Measurements from ENCODE around the gene PLEKHM3.

Gene PLEKHM3

DNA sequence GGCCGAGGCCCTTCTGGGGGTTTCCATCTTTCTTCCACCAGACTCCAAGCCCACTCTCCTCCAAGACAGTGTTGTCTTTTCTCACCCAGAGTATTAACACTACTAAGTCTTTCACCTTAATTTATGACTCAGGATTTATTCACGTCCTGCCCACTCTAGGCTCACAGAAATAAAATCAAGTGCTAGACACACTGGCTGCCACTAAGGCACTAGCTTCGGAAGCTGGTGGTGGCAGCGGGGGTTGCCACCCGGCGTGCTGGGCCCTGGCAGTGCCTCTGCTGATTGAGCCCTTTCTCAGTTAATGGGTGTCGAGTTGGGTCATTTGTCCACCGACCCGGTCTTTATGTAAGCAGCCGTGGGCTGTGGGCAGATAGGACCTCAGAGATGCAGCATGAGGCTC, 162.0 kb downstream of the PLEKHM3 start:
- no peak for DNase-seq (ENCODE audit: low read depth in 2 of 2)

DNA sequence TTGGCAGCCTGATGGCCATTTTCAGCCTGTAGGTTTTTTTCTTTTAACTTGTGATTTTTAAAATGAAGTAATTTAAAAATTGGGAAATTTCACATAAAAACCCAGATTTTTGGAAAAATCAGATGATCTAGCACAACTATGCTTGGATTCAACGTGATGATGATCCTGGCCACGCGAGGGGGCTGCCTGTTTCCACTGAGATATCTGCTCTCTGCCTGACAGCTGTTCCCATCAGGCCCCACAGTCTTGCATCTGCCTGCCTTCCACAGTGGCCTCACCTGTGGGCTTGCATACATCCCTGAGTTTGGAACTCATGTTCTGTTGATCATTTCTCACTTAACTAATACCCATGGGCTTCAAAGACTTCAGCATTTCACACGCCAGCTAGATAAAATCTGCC, 163.5 kb downstream of the PLEKHM3 start:
- no peak for DNase-seq (ENCODE audit: low read depth in 2 of 2)

DNA sequence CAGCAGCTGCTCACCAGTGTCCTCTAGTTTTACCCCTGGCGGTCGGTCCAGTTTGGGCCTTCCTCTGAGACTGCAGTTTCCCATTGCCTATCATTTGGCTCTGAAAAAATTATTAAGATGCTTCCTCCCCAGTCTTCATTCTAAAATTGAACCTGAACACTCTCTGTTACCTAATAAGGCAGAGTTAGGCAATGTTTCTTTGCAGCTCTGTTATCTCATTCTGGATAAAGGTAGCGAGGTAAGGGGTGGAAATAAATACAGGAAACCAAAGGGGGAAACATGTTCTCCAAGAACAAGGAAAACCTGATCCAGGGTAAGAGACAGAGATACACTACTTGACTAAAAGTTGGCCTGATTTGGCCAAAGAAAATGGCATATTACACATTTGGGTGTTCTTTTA, 164.6 kb downstream of the PLEKHM3 start:
- no peak for DNase-seq (ENCODE audit: low read depth in 2 of 2)

DNA sequence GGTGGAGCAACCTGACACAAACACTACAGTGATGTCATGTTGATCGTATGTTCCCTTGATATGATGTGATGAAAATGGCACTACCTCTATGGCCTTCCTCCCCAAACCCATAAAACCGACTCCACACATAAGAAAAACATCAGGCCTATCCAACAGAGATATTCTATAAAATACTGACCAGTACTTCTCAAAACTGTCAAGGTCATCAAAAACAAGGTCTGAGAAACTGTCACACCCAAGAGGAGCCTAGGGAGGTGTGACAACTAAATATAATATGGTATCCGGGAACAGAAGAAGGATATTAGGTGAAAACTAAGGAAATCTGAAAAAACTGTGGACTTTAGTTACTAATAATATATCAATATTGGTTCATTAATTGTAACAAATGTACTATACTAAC, 169.7 kb downstream of the PLEKHM3 start:
- DNase-seq (ENCODE audit: low read depth in 2 of 2), result no peak

DNA sequence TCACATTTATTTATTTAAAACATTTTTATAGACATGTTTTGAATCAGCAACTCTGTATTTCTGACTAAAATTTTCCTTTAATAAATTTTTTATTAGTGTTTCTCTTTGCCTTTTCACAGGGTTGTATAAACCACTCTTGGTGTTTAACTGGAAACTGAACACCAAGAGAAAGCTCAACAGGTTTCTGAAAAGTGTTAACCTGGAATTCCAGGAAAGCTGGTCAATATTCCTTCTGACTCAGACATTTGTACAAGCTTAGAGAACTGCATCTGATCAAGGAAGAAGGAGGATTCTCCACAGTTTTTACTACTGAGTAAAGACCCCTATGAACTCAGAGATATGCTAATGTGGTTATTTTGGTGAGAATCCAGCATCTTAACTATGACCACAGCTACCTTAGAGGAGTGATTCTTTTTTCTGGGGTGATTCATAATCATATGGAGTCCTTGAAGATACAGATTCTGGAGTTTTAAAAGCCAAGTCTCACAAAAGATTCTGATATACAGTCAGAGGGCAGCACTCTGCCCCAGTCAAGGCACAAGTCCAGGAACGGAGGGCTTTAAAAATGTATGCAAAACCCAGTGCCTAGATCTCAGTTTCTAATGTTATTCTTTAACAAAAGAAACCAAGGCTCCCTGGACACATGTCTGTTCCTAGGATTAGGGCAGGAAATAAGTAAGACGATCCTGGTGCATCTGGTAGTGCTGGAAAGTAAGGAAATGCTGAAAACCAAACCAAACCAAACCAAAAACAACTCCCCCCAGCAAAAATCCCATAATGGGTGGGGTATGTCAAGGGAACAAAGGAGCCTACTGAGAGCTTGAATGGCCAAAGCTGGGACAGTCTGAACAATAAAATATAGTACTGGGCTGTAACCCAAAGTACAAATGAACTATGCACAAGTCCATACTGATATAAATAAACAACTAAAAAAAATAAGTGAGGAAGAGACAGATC, 170.6 kb downstream of the PLEKHM3 start:
- DNase-seq (ENCODE audit: low read depth in 2 of 2), result peak; percentile 58 to 59

DNA sequence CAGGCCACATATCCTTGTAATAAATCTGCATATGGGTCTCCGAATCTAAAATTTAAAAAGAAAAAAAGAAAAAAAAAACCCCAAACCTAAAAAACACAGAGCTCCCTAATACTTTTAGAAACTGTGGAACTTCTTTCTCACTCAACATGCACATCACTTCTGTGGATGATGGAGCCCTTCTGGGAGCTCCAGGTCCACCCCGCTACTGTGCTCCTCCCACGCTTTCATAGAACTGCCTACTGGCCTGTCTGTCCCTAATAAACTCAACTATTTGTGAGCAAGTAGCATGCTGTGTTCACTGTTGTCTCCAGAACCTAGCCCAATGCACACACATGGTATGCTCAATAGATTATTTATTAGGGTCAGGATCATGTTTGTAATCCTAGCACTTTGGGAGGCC, 172.5 kb downstream of the PLEKHM3 start:
- DNase-seq (ENCODE audit: low read depth in 2 of 2), result no peak

DNA sequence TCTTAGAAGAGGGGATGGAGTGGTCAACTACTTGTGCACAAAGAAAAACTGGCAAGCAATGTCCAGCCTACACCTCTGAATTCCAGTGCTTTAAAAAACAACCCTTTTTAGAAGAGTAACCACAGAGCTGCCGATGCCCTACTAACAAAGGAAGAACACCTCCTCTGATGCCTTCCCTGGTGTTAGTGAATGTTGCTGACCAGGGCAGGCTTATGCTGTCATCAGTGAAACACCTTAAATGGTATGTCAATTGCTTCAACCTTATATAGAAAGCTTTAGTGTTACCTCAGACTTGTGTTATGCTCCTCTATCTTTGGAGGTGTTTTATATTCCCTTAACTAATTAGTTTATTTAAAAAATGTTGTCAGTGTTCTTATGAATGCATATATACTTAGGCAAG, 175.9 kb downstream of the PLEKHM3 start:
- DNase-seq (ENCODE audit: low read depth in 2 of 2), result no peak

DNA sequence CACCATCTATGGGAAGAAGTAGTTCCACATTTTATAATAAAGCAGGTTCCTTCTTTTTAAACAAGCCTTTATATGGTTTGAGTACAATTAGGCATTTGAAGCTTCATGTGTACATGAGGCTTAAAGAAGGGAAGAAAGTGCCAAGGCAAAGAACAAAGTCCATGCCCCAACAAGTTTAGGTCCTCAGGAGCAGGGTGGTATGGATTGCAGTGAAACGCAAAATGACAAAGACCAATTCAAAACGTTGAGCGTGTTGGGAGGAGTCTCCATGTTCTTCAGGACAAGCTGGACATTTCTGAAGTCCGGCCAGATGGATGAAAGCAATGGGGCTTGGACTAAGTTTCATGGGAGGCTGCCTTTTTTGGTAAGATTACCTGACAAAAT, 176.8 kb downstream of the PLEKHM3 start:
- no peak for DNase-seq (ENCODE audit: low read depth in 2 of 2)

DNA sequence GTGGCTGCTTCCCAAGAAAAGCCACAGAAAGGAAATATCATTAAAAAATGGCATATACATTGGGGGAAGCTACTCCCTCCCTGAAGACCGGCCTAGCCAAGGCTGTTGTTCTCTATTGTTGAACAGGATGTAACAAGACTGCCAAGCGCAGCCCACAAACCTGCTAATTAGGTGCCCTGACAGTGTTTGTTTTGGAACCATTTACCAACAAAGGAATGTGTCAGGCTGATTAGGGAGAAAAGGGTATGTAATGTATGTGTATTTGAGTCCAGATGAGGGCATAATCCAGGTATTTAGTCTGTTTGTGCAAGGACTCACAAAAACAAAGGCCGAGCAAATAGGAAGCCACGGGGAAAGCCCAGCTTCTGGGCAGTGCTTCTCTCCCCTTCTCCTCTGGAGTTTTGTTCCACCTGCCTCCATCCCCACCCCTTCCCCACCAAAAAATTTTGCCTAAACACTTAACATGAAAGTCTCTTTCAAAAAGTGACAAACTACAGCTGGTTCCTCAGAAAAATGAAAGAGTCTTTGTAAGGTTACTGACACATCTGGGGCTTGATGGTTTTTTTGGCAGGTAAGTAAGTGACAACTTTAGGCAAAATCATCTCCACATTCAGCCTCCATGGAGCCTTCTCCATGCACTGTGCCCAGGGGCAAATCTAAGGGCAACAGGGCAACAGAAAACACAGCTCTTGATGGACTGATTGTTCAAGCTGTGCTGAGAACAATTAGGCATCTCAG, 177.4 kb downstream of the PLEKHM3 start:
- no peak for DNase-seq (ENCODE audit: low read depth in 2 of 2)

DNA sequence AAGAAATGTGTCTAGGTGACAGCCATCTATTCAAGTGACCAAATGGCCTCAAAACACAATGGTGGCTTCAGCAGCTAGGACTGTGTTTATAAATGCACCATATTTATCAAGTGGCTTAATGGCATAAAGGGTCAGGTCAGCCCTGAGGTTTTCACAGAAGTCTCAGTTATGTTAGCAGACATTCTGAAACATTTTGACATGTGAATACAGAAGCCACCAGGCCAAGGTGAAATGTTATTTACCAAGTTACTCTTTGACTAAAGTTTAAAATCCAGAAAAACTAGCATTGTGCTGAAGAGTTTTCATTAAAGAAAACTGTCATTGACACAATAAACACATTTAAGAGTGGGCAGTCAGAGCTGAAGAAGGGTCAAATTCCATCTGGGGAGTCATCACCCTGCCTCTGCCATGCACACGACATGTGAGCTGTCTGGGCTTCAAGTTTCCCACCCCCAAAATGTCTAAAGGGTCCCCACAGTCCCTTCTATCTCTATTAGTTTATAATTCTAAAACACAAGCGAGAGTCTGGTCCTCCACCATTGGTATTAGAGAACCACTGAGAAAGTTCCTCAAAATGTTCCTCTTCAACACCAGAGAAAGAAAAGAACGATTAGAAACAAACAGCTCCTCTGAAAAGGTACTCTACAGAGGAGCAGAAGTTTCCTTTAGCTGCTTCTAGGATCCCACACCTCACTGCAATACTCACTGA, 178.1 kb downstream of the PLEKHM3 start:
- no peak for DNase-seq (ENCODE audit: low read depth in 2 of 2)

DNA sequence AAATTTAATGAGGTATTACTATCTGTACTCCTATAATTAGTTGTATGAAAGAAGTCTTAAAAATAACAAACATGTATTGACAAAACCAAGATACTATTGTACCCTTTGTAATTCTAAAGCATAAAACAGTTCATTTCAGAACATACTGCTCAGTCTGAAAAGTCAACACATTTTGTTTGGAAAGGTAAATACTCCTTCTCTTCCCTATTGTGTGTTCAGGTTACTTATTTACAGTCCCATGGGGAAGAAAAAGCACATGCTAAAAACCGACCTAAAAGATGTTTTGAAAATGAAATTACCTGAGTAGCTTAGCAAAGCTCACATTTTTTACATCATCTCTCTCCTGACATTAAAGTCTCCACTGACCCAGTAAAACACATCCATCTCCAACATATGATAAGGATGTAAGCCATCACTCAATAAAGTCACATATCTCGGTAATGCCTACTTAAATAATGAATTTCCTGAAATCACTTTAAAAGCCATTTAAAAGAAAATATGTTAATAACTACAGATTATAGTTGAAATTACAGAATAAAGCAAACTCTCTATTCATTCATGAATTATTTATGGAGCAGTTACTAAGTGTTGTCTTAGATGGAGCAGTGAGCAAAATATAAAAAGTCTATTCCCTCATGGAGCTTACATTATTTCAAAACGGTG, 180.0 kb downstream of the PLEKHM3 start:
- DNase-seq (ENCODE audit: low read depth in 2 of 2), result no peak

DNA sequence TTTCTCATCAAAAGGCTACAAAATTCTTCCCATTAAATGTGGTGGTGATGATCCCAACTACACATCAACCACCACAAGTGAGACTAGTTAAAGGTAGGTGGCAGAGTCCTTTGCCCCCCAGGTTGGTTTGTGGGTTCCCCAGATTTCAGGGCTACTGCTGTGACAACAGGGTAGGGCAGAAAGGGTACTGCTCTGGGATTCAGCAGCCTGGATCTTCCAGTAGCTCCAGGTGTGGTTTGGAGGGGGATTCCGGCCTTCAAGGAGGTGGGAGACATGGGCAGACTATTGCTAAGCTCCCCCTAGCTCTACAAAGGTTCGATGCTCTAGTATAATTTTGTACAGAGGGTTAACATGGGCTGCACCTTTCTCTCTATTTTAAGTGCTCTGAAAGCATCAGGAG, 180.7 kb downstream of the PLEKHM3 start:
- DNase-seq (ENCODE audit: low read depth in 2 of 2), result no peak

DNA sequence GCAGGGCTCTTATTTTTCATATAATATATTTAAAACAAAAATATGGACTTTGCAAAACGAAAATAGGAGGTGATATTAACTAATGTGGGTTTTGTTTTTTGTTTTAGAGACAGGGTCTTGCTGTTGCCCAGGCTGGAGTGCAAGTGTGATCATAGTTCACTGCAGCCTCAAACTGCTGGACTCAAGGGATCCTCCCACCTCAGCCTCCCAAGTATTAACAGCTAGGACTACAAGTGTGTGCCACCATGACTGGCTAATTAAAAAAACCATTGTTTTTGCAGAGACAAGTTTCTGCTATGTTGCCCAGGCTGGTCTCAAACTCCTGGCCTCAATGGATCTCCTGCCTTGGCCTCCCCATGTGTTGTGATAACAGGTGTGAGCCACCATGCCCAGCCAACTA, 185.2 kb downstream of the PLEKHM3 start:
- DNase-seq (ENCODE audit: low read depth in 2 of 2), result no peak

DNA sequence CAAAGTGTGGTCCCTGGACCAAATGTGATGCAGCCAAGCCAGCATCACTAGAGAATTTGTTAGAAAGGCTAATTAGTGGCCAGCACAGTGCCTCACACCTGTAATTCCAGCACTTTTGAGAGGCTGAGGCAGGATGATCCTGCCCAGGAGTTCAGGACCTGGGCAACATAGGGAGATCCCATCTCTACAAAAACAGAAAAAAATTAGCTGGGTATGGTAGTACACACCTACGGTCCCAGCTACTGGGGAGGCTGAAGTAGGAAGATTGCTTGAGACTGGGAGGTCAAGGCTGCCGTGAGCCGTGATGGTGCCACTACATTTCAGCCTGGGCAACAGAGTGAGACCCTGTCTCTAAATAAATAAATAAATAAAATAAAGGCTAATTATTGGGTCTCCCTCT, 185.8 kb downstream of the PLEKHM3 start:
- DNase-seq (ENCODE audit: low read depth in 2 of 2), result no peak

DNA sequence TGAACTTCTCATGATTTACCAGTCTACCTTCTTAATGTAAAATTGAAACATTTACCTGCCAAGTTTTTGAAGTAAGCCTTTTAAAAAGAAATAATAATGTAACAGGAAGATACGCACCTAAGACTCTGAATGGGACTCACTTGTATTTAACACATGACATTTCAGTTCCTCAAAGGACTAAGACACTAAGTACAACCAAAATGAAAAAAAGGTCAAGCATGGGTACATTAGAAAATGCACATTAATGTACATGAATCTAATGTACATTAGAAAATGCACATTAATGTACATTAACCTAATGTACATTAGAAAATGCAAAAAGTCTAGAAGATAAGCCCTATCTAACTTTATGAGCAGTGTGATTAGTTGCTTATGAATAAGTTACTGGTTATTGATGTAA, 186.3 kb downstream of the PLEKHM3 start:
- DNase-seq (ENCODE audit: low read depth in 2 of 2), result no peak

DNA sequence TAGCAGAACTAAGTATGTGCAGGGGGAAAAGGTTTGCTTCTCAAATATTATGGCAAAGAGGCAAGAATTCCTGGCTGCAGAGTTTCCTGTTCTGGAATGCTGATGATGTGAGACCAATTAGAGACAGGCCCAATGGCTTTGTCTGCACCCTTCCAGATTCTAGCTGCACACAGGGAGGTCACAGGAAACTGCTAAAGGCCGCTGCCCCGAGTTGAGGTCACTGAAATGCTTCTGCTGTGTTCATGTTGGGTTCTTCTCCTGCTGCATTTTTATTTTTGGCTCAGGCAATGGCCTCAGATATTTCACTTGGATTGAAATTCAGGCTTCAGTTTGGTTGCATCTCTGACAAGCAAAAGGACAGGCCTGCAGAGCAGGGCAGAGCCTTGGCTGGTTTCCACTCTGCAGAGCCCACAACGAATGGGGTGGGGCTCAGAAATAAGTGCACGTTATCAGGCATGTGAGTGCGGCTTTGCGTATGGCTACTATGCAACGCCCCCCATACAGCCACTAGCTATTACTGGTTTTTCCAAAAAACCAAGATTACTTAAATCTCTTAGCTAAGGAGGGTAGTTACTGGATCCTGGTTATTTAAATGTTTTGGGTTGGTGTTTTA, 188.7 kb downstream of the PLEKHM3 start:
- no peak for DNase-seq (ENCODE audit: low read depth in 2 of 2)

DNA sequence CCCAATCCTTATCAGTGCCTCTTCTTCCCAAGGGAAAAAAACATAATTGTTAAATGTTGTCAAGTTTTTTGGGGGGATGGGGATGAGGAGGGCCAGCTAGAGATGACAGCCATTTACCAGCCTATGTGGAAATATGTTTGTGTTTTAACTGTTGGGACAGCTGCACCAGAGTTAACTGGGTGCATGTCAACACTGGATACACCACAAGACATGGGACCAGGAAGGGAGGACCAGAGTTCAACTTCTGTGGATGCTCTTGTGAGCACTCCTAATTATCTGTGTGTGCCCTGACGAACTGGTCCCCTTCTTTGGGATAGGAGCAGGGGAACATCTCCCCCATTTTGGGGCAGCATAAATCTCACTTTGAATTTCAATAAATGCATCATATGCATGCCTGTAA, 189.5 kb downstream of the PLEKHM3 start:
- DNase-seq (ENCODE audit: low read depth in 2 of 2), result no peak

DNA sequence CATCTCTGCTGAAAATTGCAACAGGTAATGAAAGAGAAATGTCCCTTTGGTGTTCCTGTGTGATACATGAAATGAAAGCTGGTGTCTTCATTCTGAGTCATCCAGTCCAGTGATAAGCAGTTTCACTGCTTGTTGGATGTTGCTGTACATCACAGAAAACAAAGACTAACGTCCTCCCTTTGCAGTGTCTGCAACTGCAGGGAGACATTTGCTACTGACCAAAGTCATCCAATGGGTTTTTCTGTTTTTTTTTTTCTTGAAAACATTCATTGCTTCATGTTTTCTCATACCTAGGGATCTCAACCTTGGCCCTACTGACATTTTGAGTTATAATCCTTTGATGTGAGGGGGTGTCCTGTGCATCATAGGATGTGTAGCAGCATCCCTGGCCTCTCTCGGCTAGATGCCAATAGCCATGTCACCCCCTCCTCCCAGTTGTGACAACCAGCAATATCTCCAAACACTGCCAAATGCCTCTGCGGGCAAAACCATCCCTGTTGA, 192.0 kb downstream of the PLEKHM3 start:
- no peak for DNase-seq (ENCODE audit: low read depth in 2 of 2)

DNA sequence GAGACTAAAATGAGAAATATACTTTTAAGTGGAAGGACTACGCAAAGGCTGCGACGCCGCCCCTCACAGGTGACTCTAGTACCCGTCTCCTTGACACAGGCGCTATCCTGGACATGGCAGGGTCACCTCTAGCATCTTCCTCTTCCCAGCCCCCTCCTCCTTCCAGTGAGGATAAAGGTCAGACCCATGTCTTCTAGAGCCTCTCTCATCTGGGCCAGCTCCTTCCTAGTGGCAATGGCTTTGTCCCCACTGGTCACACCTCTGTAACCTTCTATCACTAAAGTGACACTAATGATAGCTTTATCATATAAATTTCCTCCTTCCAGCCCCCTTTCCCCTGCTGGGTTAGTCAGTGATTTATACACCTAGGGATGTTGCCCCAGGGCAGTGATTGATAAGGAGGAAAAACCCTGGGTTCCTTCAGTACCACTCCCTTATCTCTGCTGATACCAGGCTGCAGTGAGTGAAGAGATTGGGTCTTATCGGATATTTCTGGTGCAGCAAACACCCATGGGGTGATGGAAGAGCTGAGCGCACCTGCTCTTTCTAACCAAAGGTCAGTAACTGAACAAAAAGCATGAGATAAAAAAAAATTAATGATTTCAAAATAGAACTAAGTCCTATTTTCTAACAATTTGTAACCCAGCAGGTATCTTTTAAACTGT, 193.6 kb downstream of the PLEKHM3 start:
- no peak for DNase-seq (ENCODE audit: low read depth in 2 of 2)

DNA sequence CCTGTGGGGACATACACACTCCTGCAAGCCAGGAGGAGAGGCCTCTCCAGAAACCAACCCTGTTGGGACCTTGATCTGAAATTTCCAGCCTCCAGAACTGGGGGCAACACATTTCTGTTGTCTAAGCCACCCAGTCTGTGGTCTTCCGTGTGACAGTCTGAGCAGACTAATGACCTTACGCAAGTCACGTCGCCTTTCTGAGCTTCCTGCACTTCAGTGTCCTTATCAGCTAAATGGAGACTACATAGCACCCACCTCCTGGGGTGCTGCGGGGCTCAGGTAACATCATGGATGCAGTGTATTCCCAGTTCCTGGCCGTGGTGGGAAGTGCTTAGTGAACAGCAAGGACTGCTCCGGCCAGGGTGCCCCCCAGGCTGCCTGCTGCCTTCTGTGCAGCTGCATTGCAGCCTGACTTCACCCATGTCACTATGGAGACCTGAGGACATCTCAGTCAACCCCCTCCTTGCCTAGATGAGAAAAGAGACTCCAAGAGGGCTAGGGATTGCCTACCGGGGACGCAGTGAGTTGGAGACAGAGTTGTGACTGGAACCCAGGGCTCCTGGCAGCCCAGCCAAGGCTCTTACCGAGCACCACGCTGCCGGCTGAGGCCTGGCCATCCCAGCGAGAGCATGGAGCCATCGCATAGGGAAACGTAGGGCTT, 194.4 kb downstream of the PLEKHM3 start:
- DNase-seq (ENCODE audit: low read depth in 2 of 2), result no peak

Measured in fibroblast of skin of left quadriceps (primary cell).